ENCODE measurements around the gene ROBO1.
"Not testable (repeated sequence)": the region's sequence is repeated elsewhere in the genome, so short reads cannot be mapped to it uniquely, and the experiment has no call there.

Gene ROBO1

GRCh38 chr3:78729946-78730345, 1037.9 kb downstream of the ROBO1 start:
- H3K4me3 ChIP-seq (ENCODE audit: low read depth, low read length): no peak overlapping the region
- in situ Hi-C loops (cut with HindIII; ENCODE audit: low sequenced_read_pairs): no loop called here
- DNase-seq (ENCODE audit: low read depth): no peak
- TF ChIP-seq CTCF (IDR thresholded peaks at IDR 0.05; ENCODE audit: low read depth, low read length, missing control alignments): no peak

- no peak for TF ChIP-seq CTCF (IDR thresholded peaks at IDR 0.05; ENCODE audit: low read depth, low read length, missing control alignments)
- no peak overlapping the region for H3K4me3 ChIP-seq (ENCODE audit: low read depth, low read length)
- in situ Hi-C loops (cut with HindIII; ENCODE audit: low sequenced_read_pairs): no loop called here
- peak; percentile 41 for DNase-seq (ENCODE audit: low read depth)
Measured at GRCh38 chr3:78728406-78729145, 1039.2 kb downstream of the ROBO1 start.

- in situ Hi-C loops (cut with HindIII; ENCODE audit: low sequenced_read_pairs): no loop called here
- no peak for DNase-seq (ENCODE audit: low read depth)
- H3K4me3 ChIP-seq (ENCODE audit: low read depth, low read length): no peak overlapping the region
- TF ChIP-seq CTCF (IDR thresholded peaks at IDR 0.05; ENCODE audit: low read depth, low read length, missing control alignments): no peak
Measured at GRCh38 chr3:78726545-78726944, 1041.3 kb downstream of the ROBO1 start.

- no peak for DNase-seq (ENCODE audit: low read depth)
- H3K4me3 ChIP-seq (ENCODE audit: low read depth, low read length): no peak overlapping the region
- in situ Hi-C loops (cut with HindIII; ENCODE audit: low sequenced_read_pairs): no loop called here
- no peak for TF ChIP-seq CTCF (IDR thresholded peaks at IDR 0.05; ENCODE audit: low read depth, low read length, missing control alignments)
Measured at GRCh38 chr3:78725703-78726246, 1042.0 kb downstream of the ROBO1 start.

- DNase-seq (ENCODE audit: low read depth): no peak
- H3K4me3 ChIP-seq (ENCODE audit: low read depth, low read length): no peak overlapping the region
- in situ Hi-C loops (cut with HindIII; ENCODE audit: low sequenced_read_pairs): no loop called here
- no peak for TF ChIP-seq CTCF (IDR thresholded peaks at IDR 0.05; ENCODE audit: low read depth, low read length, missing control alignments)
Measured at GRCh38 chr3:78724859-78725258, 1042.9 kb downstream of the ROBO1 start.

GRCh38 chr3:78724364-78724763, 1043.4 kb downstream of the ROBO1 start:
- DNase-seq (ENCODE audit: low read depth); in situ Hi-C loops (cut with HindIII; ENCODE audit: low sequenced_read_pairs): not testable (repeated sequence)

GRCh38 chr3:78721771-78722543, 1045.8 kb downstream of the ROBO1 start:
- in situ Hi-C loops (cut with HindIII; ENCODE audit: low sequenced_read_pairs): no loop called here
- no peak for DNase-seq (ENCODE audit: low read depth)
- no peak overlapping the region for H3K4me3 ChIP-seq (ENCODE audit: low read depth, low read length)
- TF ChIP-seq CTCF (IDR thresholded peaks at IDR 0.05; ENCODE audit: low read depth, low read length, missing control alignments): no peak

More at GRCh38 chr3:78724364-78724763, 1043.4 kb downstream of the ROBO1 start:
- H3K4me3 ChIP-seq (ENCODE audit: low read depth, low read length): not testable (repeated sequence)
